A673 (cell line): ENCODE data around the gene TTPAL. TPM values are rescaled to one million over a fixed set of nuclear protein-coding genes. Genes with fewer than 3 reads are reported as not detected.

Source experiments
- BruUV-seq: library from RNA; stranded (reverse); fragments of 400-500 nt; replicated peaks from 2 replicates; lab custom pipeline; 2021; lab: Mats Ljungman, UMichigan
- CTCF ChIA-PET: fragments of 300-600 bp; sonication (Branson Sonifier 250); formaldehyde crosslinking; loops from one replicate; lab custom pipeline; 2022; ENCODE audit warnings: antibody characterized with exemption; lab: Charles Lee
- POLR2A ChIA-PET: fragments of 300-600 bp; sonication (Branson Sonifier 250); formaldehyde crosslinking; loops from one replicate; lab custom pipeline; 2022; ENCODE audit warnings: antibody characterized with exemption; ENCODE audit not compliant: low non-redundant PET; lab: Charles Lee
- DNase-seq: peaks from one replicate; pipeline ENCODE4 v3.0.0-alpha.2; 2015; ENCODE audit warnings: low spot score
- H3K27ac ChIP-seq: fragments of 200-600 bp; sonication (generic); 2 replicates; pipeline ENCODE4 v1.5.1; 2016; ENCODE audit warnings: mixed run types, low read depth, mild to moderate bottlenecking, mixed read lengths, antibody characterized with exemption, low read length; ENCODE audit not compliant: poor library complexity, severe bottlenecking
- H3K27me3 ChIP-seq: fragments of 200-600 bp; sonication (generic); replicated peaks from 2 replicates; pipeline ENCODE4 v1.6.1; 2017; ENCODE audit warnings: mixed run types, low read depth, mild to moderate bottlenecking, mixed read lengths, antibody characterized with exemption, low read length; ENCODE audit not compliant: insufficient read depth, poor library complexity
- H3K36me3 ChIP-seq: fragments of 200-600 bp; sonication (generic); 2 replicates; pipeline ENCODE4 v1.6.1; 2016; ENCODE audit warnings: mixed run types, mild to moderate bottlenecking, mixed read lengths, antibody characterized with exemption, low read length; ENCODE audit not compliant: insufficient read depth, poor library complexity, severe bottlenecking
- H3K4me1 ChIP-seq: fragments of 200-600 bp; sonication (generic); 2 replicates; pipeline ENCODE4 v1.6.1; 2017; ENCODE audit warnings: mixed run types, mild to moderate bottlenecking, mixed read lengths, antibody characterized with exemption, low read length; ENCODE audit not compliant: insufficient read depth, poor library complexity, severe bottlenecking
- H3K4me3 ChIP-seq: fragments of 200-600 bp; sonication (generic); 2 replicates; pipeline ENCODE4 v1.5.1; 2016; ENCODE audit warnings: low read depth, mixed run types, mild to moderate bottlenecking, mixed read lengths, low read length; ENCODE audit not compliant: poor library complexity, severe bottlenecking
- H3K9me3 ChIP-seq: fragments of 200-600 bp; sonication (generic); 2 replicates; pipeline ENCODE4 v1.6.1; 2016; ENCODE audit warnings: mixed run types, low read depth, mild to moderate bottlenecking, mixed read lengths, antibody characterized with exemption, low read length; ENCODE audit not compliant: poor library complexity, severe bottlenecking
- EZH2 ChIP-seq: fragments of 200-600 bp; sonication (generic); IDR thresholded peaks from 2 replicates; pipeline ENCODE4 v1.6.1; 2017; ENCODE audit warnings: borderline replicate concordance, low read depth, mild to moderate bottlenecking, mixed read lengths, antibody characterized with exemption, low read length; ENCODE audit not compliant: poor library complexity, severe bottlenecking
- intact Hi-C: fragments of 100-400 bp; cut with micrococcal nuclease; formaldehyde crosslinking; loops from one replicate; pipeline ENCODE4 v1.10.0; 2022; ENCODE audit not compliant: unreplicated experiment
- total RNA-seq: library from RNA; stranded (reverse); gene quantifications from 2 replicates; pipeline ENCODE4 v1.2.3, GENCODE V29; 2021
- TF ChIP-seq, protein P1 (sequence below): fragments of 300-800, 200-600 bp; sonication (generic); conservative IDR thresholded peaks from 2 replicates; pipeline ENCODE4 v1.5.1; 2017; ENCODE audit warnings: low read depth, mild to moderate bottlenecking, antibody characterized with exemption, low read length, moderate library complexity, mixed read lengths

TTPAL gene
- total RNA-seq, 1 experiment from 2014 or later = 14.6 TPM

DNA sequence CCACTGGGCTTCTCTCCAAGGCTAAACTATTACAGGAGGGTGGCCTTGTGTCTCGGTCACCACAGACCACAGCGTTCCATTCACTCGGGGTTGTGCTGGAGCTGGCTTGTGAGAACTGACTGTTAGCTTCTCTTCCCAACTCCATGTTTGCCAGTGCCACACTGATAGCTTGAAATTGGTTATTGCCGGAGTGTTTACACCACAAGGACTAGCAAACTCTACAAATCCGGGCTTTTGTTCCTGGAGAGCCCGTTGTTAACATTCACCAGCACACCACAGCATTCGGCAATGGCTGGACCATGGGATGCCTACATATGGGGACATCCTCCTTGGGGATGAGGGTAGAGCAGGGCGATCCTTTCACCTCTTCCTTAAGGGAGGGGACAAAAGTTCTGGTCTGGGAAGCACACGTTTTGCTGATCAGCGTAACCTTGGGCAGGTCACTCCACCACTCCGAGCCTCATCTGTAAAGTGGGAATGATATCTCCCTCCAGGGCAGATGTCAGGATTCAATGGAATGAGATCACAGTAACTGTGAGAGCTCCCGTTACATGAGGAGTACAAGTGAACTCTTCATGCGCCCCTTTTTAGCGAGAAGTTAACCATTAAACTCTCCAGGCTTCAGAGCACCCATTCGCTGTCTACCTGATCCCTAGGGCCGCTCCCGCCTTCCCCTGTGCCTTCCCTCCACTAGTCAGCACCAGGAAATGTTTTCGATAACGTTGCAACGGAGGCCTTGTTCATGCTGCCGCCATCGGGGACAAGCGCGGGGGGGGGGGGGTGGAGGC lies 41.7 kb upstream of the TTPAL start:
- CTCF ChIA-PET = no interaction called here
- no peak overlapping the region for H3K27ac ChIP-seq
- no peaks in the 10 kb centered on the region for H3K4me1 ChIP-seq
- no TSS peak for BruUV-seq
- no peak for DNase-seq
- no peaks in the 10 kb centered on the region for H3K36me3 ChIP-seq
- H3K4me3 ChIP-seq = no peak overlapping the region
- no peaks in the 10 kb centered on the region for H3K9me3 ChIP-seq
- intact Hi-C loops = no loop called here
- peaks cover 19% of the 10 kb centered on the region for H3K27me3 ChIP-seq
- POLR2A ChIA-PET = no interaction called here
- TF ChIP-seq EZH2 = no peak
- TF ChIP-seq, protein P1, sequence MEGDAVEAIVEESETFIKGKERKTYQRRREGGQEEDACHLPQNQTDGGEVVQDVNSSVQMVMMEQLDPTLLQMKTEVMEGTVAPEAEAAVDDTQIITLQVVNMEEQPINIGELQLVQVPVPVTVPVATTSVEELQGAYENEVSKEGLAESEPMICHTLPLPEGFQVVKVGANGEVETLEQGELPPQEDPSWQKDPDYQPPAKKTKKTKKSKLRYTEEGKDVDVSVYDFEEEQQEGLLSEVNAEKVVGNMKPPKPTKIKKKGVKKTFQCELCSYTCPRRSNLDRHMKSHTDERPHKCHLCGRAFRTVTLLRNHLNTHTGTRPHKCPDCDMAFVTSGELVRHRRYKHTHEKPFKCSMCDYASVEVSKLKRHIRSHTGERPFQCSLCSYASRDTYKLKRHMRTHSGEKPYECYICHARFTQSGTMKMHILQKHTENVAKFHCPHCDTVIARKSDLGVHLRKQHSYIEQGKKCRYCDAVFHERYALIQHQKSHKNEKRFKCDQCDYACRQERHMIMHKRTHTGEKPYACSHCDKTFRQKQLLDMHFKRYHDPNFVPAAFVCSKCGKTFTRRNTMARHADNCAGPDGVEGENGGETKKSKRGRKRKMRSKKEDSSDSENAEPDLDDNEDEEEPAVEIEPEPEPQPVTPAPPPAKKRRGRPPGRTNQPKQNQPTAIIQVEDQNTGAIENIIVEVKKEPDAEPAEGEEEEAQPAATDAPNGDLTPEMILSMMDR = no peak

DNA sequence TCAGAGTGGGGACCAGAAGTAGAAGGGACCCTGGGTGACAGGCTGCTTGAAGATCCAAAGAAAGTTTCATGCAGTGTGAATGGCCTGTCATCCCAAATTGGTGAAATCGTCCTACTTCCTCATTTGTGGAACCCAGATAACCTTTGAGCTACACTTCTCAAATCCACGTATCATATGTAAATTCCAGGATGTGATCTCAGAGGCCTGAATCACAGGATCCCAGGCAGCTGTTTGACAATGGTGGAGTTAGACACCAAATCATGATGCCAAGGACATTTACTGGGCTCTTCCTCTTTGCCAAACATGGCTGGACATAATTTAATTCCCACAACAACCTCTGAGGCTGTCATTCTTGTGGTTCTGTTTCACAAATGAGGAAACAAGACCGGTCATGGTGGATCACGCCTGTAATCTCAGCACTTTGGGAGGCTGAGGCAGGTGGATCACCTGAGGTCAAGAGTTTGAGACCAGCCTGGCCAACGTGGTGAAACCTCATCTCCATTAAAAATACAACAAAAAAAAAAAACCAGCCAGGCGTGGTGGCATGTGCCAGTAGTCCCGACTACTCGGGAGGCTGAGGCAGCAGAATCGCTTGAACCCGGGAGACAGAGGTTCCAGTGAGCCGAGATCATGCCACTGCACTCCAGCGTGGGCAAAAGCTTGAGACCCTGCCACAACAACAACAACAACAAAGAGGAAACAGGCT lies 39.9 kb upstream of the TTPAL start:
- CTCF ChIA-PET = no interaction called here
- H3K4me1 ChIP-seq = no peaks in the 10 kb centered on the region
- POLR2A ChIA-PET = no interaction called here
- peaks cover 19% of the 10 kb centered on the region for H3K27me3 ChIP-seq
- no peak for DNase-seq
- H3K9me3 ChIP-seq = no peaks in the 10 kb centered on the region
- H3K4me3 ChIP-seq = no peak overlapping the region
- intact Hi-C loops = no loop called here
- no peaks in the 10 kb centered on the region for H3K36me3 ChIP-seq
- TF ChIP-seq EZH2 = no peak
- TF ChIP-seq, protein P1 = no peak
- no TSS peak for BruUV-seq
- no peak overlapping the region for H3K27ac ChIP-seq

DNA sequence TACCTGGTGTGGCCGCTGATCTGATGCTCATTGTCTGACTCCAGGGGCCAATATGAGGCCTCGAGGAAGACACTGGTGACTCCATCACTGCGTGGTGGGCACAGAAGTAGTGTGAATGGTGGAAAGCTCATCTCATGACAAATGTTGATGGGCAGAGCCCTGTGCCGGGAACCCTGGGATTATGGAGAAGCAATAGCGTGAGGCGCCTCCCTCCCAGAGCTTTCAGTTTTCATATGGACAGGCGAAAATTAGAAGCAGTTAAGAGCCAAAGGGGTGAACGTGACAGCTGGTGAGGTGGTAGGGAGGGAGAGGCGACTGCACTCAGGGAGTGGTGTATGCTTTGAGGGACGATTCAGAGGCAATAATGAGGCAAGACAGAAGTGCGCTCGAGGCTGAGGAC lies 39.3 kb upstream of the TTPAL start:
- intact Hi-C loops = no loop called here
- no peaks in the 10 kb centered on the region for H3K36me3 ChIP-seq
- peaks cover 19% of the 10 kb centered on the region for H3K27me3 ChIP-seq
- H3K4me3 ChIP-seq = no peak overlapping the region
- no peak for DNase-seq
- BruUV-seq = no TSS peak
- CTCF ChIA-PET = no interaction called here
- no peaks in the 10 kb centered on the region for H3K9me3 ChIP-seq
- POLR2A ChIA-PET = no interaction called here
- no peaks in the 10 kb centered on the region for H3K4me1 ChIP-seq
- H3K27ac ChIP-seq = no peak overlapping the region
- no peak for TF ChIP-seq EZH2
- TF ChIP-seq, protein P1 = no peak
